Caco-2 (cell line): ENCODE measurements around the gene FNDC3A. TPM values are rescaled to one million over a fixed set of nuclear protein-coding genes. Genes with fewer than 3 reads are reported as not detected.

ENCODE experiments used
- BruUV-seq: library from RNA; stranded (reverse); fragments of 400-500 nt; replicated peaks from 2 replicates; lab custom pipeline; 2021; lab: Mats Ljungman, UMichigan
- CTCF ChIA-PET: fragments of 300-600 bp; sonication (Branson Sonifier 250); formaldehyde crosslinking; loops from one replicate; lab custom pipeline; 2022; ENCODE audit warnings: antibody characterized with exemption; lab: Charles Lee
- POLR2A ChIA-PET: fragments of 300-600 bp; sonication (Branson Sonifier 250); formaldehyde crosslinking; loops from one replicate; lab custom pipeline; 2022; ENCODE audit warnings: antibody characterized with exemption; lab: Charles Lee
- DNase-seq, 2 experiments: peaks; one replicate each; pipeline versions ENCODE4 v3.0.0 to v3.0.0-alpha.2; 2020 to 2022
- H3K27me3 ChIP-seq: replicated peaks from 2 replicates; pipeline ENCODE4 v1.6.0; 2011; ENCODE audit warnings: low read length; ENCODE audit not compliant: control insufficient read depth, insufficient read depth
- H3K36me3 ChIP-seq: 2 replicates; pipeline ENCODE4 v1.5.1; 2011; ENCODE audit warnings: low read length; ENCODE audit not compliant: control insufficient read depth, insufficient read depth
- H3K4me1 ChIP-seq: fragments of 250-450 bp; sonication (Bioruptor Pico); 2 replicates; pipeline ENCODE4 v1.5.1; 2020; ENCODE audit warnings: mild to moderate bottlenecking
- H3K4me3 ChIP-seq: 2 replicates; pipeline ENCODE4 v1.5.1; 2011; ENCODE audit warnings: low read depth, mild to moderate bottlenecking, control low read depth, low read length
- H3K9me3 ChIP-seq: fragments of 250-450 bp; sonication (Bioruptor Pico); 2 replicates; pipeline ENCODE4 v1.5.1; 2020; ENCODE audit warnings: mild to moderate bottlenecking, moderate library complexity
- H3K27ac Mint-ChIP-seq: one replicate; pipeline ENCODE4 v1.8.0; 2022; ENCODE audit warnings: mixed read lengths; ENCODE audit not compliant: unreplicated experiment
- H3K27me3 Mint-ChIP-seq: one replicate; pipeline ENCODE4 v1.8.0; 2022; ENCODE audit warnings: mixed read lengths; ENCODE audit not compliant: insufficient read depth, unreplicated experiment
- H3K36me3 Mint-ChIP-seq: one replicate; pipeline ENCODE4 v1.8.0; 2022; ENCODE audit warnings: mild to moderate bottlenecking, mixed read lengths; ENCODE audit not compliant: insufficient read depth, unreplicated experiment
- H3K4me1 Mint-ChIP-seq: one replicate; pipeline ENCODE4 v1.8.0; 2022; ENCODE audit warnings: low read depth, mixed read lengths; ENCODE audit not compliant: unreplicated experiment
- H3K4me3 Mint-ChIP-seq: one replicate; pipeline ENCODE4 v1.8.0; 2022; ENCODE audit warnings: mild to moderate bottlenecking, moderate library complexity, mixed read lengths; ENCODE audit not compliant: unreplicated experiment
- H3K9me3 Mint-ChIP-seq: one replicate; pipeline ENCODE4 v1.8.0; 2022; ENCODE audit warnings: mixed read lengths; ENCODE audit not compliant: unreplicated experiment
- intact Hi-C: fragments of 100-400 bp; cut with micrococcal nuclease; formaldehyde crosslinking; loops from one replicate; pipeline ENCODE4 v1.10.0; 2022; ENCODE audit not compliant: unreplicated experiment
- total RNA-seq: library from RNA; stranded (reverse); gene quantifications from 2 replicates; pipeline ENCODE4 v1.2.3, GENCODE V29; 2022
- TF ChIP-seq, protein P1 (sequence below), 2 experiments: fragments of 200-600 bp in 1 of 2; IDR thresholded peaks; 1 replicate in 1 of 2; 2 replicates in 1 of 2; pipeline versions ENCODE4 v1.5.1 to v1.8.0; 2011 to 2022; ENCODE audit warnings: antibody characterized with exemption in 1 of 2, control low read depth in 1 of 2, inconsistent platforms in 1 of 2, low read depth in 1 of 2, low read length in 1 of 2, mild to moderate bottlenecking in 1 of 2, moderate library complexity in 1 of 2; ENCODE audit not compliant: insufficient read depth in 1 of 2, severe bottlenecking in 1 of 2, unreplicated experiment in 1 of 2

Gene FNDC3A
- total RNA-seq, 1 experiment from 2014 or later: 32.5 TPM

DNA sequence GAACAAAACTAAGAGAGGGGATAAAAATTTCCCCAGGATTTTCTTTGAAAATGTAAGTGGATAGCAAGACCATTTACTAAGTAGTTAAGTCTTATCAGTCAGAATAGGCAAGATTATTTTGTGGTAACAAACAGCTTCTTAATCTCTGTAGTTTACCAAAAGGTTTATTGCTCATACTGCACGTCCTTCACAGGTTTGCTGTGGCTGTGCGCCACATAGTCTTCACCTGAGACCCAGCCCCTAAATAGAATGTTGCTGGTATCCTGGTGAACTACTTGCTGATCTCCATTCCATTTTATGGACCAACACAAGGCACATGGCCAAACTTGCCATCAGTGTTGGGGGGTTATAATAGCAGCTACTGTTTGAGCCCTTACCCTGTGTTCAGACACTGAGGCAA, 44.6 kb downstream of the FNDC3A start:
- DNase-seq: no peak
- Histone ChIP-seq H3K9me3 (no peaks in the 10 kb centered on the region), H3K27me3 (no peaks in the 10 kb centered on the region), H3K4me1 (no peaks in the 10 kb centered on the region), H3K4me3 (no peak overlapping the region), H3K36me3 (no peaks in the 10 kb centered on the region)
- ChIA-PET CTCF (no interaction called here), POLR2A (no interaction called here)
- Mint-ChIP-seq H3K4me1 (no peaks in the 10 kb centered on the region), H3K36me3 (no peaks in the 10 kb centered on the region), H3K4me3 (no peak overlapping the region), H3K9me3 (no peaks in the 10 kb centered on the region), H3K27ac (no peak overlapping the region), H3K27me3 (no peaks in the 10 kb centered on the region)
- TF ChIP-seq, protein P1, sequence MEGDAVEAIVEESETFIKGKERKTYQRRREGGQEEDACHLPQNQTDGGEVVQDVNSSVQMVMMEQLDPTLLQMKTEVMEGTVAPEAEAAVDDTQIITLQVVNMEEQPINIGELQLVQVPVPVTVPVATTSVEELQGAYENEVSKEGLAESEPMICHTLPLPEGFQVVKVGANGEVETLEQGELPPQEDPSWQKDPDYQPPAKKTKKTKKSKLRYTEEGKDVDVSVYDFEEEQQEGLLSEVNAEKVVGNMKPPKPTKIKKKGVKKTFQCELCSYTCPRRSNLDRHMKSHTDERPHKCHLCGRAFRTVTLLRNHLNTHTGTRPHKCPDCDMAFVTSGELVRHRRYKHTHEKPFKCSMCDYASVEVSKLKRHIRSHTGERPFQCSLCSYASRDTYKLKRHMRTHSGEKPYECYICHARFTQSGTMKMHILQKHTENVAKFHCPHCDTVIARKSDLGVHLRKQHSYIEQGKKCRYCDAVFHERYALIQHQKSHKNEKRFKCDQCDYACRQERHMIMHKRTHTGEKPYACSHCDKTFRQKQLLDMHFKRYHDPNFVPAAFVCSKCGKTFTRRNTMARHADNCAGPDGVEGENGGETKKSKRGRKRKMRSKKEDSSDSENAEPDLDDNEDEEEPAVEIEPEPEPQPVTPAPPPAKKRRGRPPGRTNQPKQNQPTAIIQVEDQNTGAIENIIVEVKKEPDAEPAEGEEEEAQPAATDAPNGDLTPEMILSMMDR (IDR thresholded peaks at IDR 0.05; ENCODE audit: insufficient read depth in 1 of 2, low read depth in 1 of 2, low read length in 1 of 2, severe bottlenecking in 1 of 2, unreplicated experiment in 1 of 2): no peak
- no TSS peak for BruUV-seq
- intact Hi-C loops: no loop called here

DNA sequence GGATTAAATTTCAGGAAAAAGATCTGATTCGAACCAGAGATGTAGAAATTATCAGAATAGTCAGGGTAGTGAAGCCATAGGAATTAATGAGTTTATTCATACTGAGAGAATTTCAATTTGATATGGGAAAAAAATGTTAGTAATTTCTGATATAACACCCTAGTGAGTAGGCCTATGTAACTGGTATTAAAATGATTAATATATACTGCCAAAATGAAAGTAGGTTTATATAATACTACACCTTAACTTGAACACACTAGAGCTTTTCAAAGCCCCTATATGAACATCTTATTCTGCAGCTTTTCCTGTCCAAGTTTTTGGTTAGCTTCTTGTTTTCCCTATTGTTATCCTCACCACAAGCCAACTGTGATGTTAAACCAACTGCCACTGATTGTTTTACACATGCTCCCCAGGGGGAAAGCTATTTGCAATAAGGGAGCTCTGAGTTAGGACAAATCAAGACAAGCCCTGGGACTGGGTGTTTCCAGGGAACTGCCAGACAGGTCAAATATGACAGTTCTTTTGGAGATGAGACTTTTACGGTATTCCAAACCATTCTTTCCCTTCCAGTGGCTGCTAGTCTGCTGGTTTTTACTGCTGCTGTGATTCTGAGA, 45.3 kb downstream of the FNDC3A start:
- ChIA-PET POLR2A (no interaction called here), CTCF (no interaction called here)
- intact Hi-C loops: no loop called here
- Histone ChIP-seq H3K4me3 (no peak overlapping the region), H3K4me1 (no peaks in the 10 kb centered on the region), H3K27me3 (no peaks in the 10 kb centered on the region), H3K9me3 (no peaks in the 10 kb centered on the region), H3K36me3 (no peaks in the 10 kb centered on the region)
- no peak overlapping the region for H3K27ac Mint-ChIP-seq
- H3K4me1 Mint-ChIP-seq: no peaks in the 10 kb centered on the region
- no peaks in the 10 kb centered on the region for H3K36me3 Mint-ChIP-seq
- no peaks in the 10 kb centered on the region for H3K9me3 Mint-ChIP-seq
- no TSS peak for BruUV-seq
- DNase-seq: no peak
- no peak overlapping the region for H3K4me3 Mint-ChIP-seq
- TF ChIP-seq, protein P1 (IDR thresholded peaks at IDR 0.05; ENCODE audit: insufficient read depth in 1 of 2, low read depth in 1 of 2, low read length in 1 of 2, severe bottlenecking in 1 of 2, unreplicated experiment in 1 of 2): no peak
- H3K27me3 Mint-ChIP-seq: no peaks in the 10 kb centered on the region

DNA sequence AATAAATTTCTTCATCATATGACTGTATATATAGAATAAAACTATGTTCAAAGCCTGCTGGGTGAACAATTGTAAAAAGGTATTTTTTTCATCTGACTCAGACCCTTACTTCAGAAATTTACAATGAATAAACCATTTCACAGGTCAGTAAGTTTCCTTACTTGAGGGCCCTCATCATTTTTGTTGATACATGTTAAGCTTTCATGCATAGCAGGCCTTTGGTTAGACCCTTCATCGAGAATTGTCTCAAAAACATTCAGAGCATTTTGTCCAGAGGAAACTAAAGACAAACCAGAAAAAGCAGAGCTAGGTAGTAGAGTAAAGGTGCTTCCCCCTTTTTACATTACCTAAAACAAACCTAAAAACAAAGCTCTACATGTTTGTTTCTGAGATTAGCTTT, 46.2 kb downstream of the FNDC3A start:
- no peak for DNase-seq
- Mint-ChIP-seq H3K4me1 (no peaks in the 10 kb centered on the region), H3K4me3 (no peak overlapping the region), H3K9me3 (no peaks in the 10 kb centered on the region), H3K27me3 (no peaks in the 10 kb centered on the region), H3K27ac (no peak overlapping the region), H3K36me3 (no peaks in the 10 kb centered on the region)
- Histone ChIP-seq H3K4me3 (no peak overlapping the region), H3K9me3 (no peaks in the 10 kb centered on the region), H3K27me3 (no peaks in the 10 kb centered on the region), H3K4me1 (no peaks in the 10 kb centered on the region), H3K36me3 (no peaks in the 10 kb centered on the region)
- BruUV-seq: no TSS peak
- ChIA-PET POLR2A (no interaction called here), CTCF (no interaction called here)
- intact Hi-C loops: no loop called here
- TF ChIP-seq, protein P1 (IDR thresholded peaks at IDR 0.05; ENCODE audit: insufficient read depth in 1 of 2, low read depth in 1 of 2, low read length in 1 of 2, severe bottlenecking in 1 of 2, unreplicated experiment in 1 of 2): no peak
